Calu3 (cell line): Measurements from ENCODE around the gene NEK3. TPM values are rescaled to one million over a fixed set of nuclear protein-coding genes. Genes with fewer than 3 reads are reported as not detected.
"Not testable (repeated sequence)": the region's sequence is repeated elsewhere in the genome, so short reads cannot be mapped to it uniquely, and the experiment has no call there.

Source experiments
- BruUV-seq: library from RNA; stranded (reverse); fragments of 400-500 nt; replicated peaks from 2 replicates; lab custom pipeline; 2021; lab: Mats Ljungman, UMichigan
- CTCF ChIA-PET: fragments of 300-600 bp; sonication (Branson Sonifier 250); formaldehyde crosslinking; loops from one replicate; lab custom pipeline; 2022; ENCODE audit warnings: antibody characterized with exemption; lab: Charles Lee
- DNase-seq: peaks from one replicate; pipeline ENCODE4 v3.0.0; 2022
- H3K27ac Mint-ChIP-seq: one replicate; pipeline ENCODE4 v1.8.0; 2022; ENCODE audit warnings: mixed read lengths; ENCODE audit not compliant: unreplicated experiment
- H3K27me3 Mint-ChIP-seq: one replicate; pipeline ENCODE4 v1.8.0; 2022; ENCODE audit warnings: mixed read lengths; ENCODE audit not compliant: unreplicated experiment
- H3K36me3 Mint-ChIP-seq: one replicate; pipeline ENCODE4 v1.8.0; 2022; ENCODE audit warnings: mild to moderate bottlenecking, moderate library complexity, mixed read lengths; ENCODE audit not compliant: insufficient read depth, unreplicated experiment
- H3K4me1 Mint-ChIP-seq: one replicate; pipeline ENCODE4 v1.8.0; 2022; ENCODE audit warnings: mild to moderate bottlenecking, low read depth, mixed read lengths; ENCODE audit not compliant: unreplicated experiment
- H3K4me3 Mint-ChIP-seq: one replicate; pipeline ENCODE4 v1.8.0; 2022; ENCODE audit warnings: mild to moderate bottlenecking, low read depth, moderate library complexity, mixed read lengths; ENCODE audit not compliant: unreplicated experiment
- H3K9me3 Mint-ChIP-seq: one replicate; pipeline ENCODE4 v1.8.0; 2022; ENCODE audit warnings: low read depth, mixed read lengths; ENCODE audit not compliant: unreplicated experiment
- CTCF ChIP-seq: fragments of 200-600 bp; IDR thresholded peaks from one replicate; pipeline ENCODE4 v1.8.0; 2022; ENCODE audit warnings: antibody characterized with exemption; ENCODE audit not compliant: unreplicated experiment
- intact Hi-C: fragments of 100-400 bp; cut with micrococcal nuclease; formaldehyde crosslinking; loops from one replicate; pipeline ENCODE4 v1.10.0; 2022; ENCODE audit not compliant: unreplicated experiment
- total RNA-seq: library from RNA; stranded (reverse); gene quantifications from 2 replicates; pipeline ENCODE4 v1.2.3, GENCODE V29; 2022

NEK3 gene
- total RNA-seq, 1 experiment from 2014 or later = 2.7 TPM

- Mint-ChIP-seq H3K4me3 (no peak overlapping the region), H3K27me3 (no peaks in the 10 kb centered on the region), H3K27ac (no peak overlapping the region), H3K4me1 (no peaks in the 10 kb centered on the region), H3K9me3 (peaks cover 5% of the 10 kb centered on the region), H3K36me3 (no peaks in the 10 kb centered on the region)
- intact Hi-C loops = no loop called here
- TF ChIP-seq CTCF = no peak
- CTCF ChIA-PET = no interaction called here
- BruUV-seq = no TSS peak
- DNase-seq = no peak
Observed at GRCh38 chr13:52091473-52091872, 67.9 kb downstream of the NEK3 start.

- no peaks in the 10 kb centered on the region for H3K4me1 Mint-ChIP-seq
- H3K9me3 Mint-ChIP-seq = no peaks in the 10 kb centered on the region
- CTCF ChIA-PET = no interaction called here
- no TSS peak for BruUV-seq
- no peak for DNase-seq
- intact Hi-C loops = no loop called here
- H3K27ac Mint-ChIP-seq = no peak overlapping the region
- H3K4me3 Mint-ChIP-seq = no peak overlapping the region
- H3K27me3 Mint-ChIP-seq = no peaks in the 10 kb centered on the region
- no peaks in the 10 kb centered on the region for H3K36me3 Mint-ChIP-seq
- no peak for TF ChIP-seq CTCF
Observed at GRCh38 chr13:52085421-52085820, 74.0 kb downstream of the NEK3 start.

GRCh38 chr13:52084981-52085380 lies 74.4 kb downstream of the NEK3 start:
- H3K27ac Mint-ChIP-seq, BruUV-seq, H3K9me3 Mint-ChIP-seq, H3K4me3 Mint-ChIP-seq, intact Hi-C loops, H3K4me1 Mint-ChIP-seq, DNase-seq, H3K27me3 Mint-ChIP-seq, CTCF ChIA-PET, H3K36me3 Mint-ChIP-seq: not testable (repeated sequence)

Other genes with a start within 250 kb of the NEK3 start
- gene ATP7B, start 148.1 kb downstream of the NEK3 start, total RNA-seq = 5.6 and 6.8 TPM in 2 replicates
- 25.7 and 34.3 TPM in 2 replicates for gene ALG11, start 147.2 kb downstream of the NEK3 start, total RNA-seq
- 12.4 and 13.6 TPM in 2 replicates for gene UTP14C, start 134.9 kb downstream of the NEK3 start, total RNA-seq
- gene NEK5, start 30.5 kb downstream of the NEK3 start, total RNA-seq = 0.38 and 0.54 TPM in 2 replicates
- 0.85 and 0.93 TPM in 2 replicates for gene THSD1, start 246.6 kb upstream of the NEK3 start, total RNA-seq